Measurements from ENCODE around the gene MED27.

- TF ChIP-seq EZH2 (IDR thresholded peaks at IDR 0.05; ENCODE audit: insufficient read depth, poor library complexity, severe bottlenecking) (no peak), EZH2phosphoT487 (IDR thresholded peaks at IDR 0.05; ENCODE audit: insufficient read depth, low read depth) (no peak)
These were observed 248.1 kb downstream of the MED27 start for GRCh38 chr9:131831380-131832165.
